Uterus (tissue), 4 donors: ENCODE results near the gene TNF. TPM values are rescaled to one million over a fixed set of nuclear protein-coding genes. Genes with fewer than 3 reads are reported as not detected.

Experiments used
- DNase-seq, 2 donors: peaks; one replicate each; pipeline ENCODE4 v3.0.0-alpha.2; 2019 to 2020
- H3K27ac ChIP-seq, 2 donors: fragments of 200-600 bp; sonication (generic); 1 replicate in 1 of 2; 2 replicates in 1 of 2; pipeline ENCODE4 v1.5.1; 2016 to 2018
- H3K27me3 ChIP-seq, 2 donors: fragments of 200-600 bp; sonication (generic); one replicate each; pipeline ENCODE4 v1.5.1; 2018 to 2019; ENCODE audit warnings: control low read depth in 1 of 2
- H3K36me3 ChIP-seq, 2 donors: fragments of 200-600 bp; sonication (generic); one replicate each; pipeline ENCODE4 v1.5.1; 2019; ENCODE audit warnings: control low read depth in 1 of 2
- H3K4me1 ChIP-seq, 2 donors: fragments of 200-600 bp; sonication (generic); one replicate each; pipeline ENCODE4 v1.5.1; 2018 to 2019; ENCODE audit warnings: control low read depth in 1 of 2
- H3K4me3 ChIP-seq, 2 donors: fragments of 200-600 bp; sonication (generic); 1 replicate in 1 of 2; 2 replicates in 1 of 2; pipeline ENCODE4 v1.5.1; 2018 to 2019; ENCODE audit warnings: mild to moderate bottlenecking in 1 of 2
- H3K9me3 ChIP-seq, 2 donors: fragments of 200-600 bp; sonication (generic); one replicate each; pipeline ENCODE4 v1.5.1; 2019; ENCODE audit warnings: control low read depth in 1 of 2
- POLR2A ChIP-seq, 2 donors: fragments of 450-650 bp; IDR thresholded peaks; one replicate each; pipeline ENCODE4 v1.6.1; 2016; ENCODE audit warnings: antibody characterized with exemption in 2 of 2, mild to moderate bottlenecking in 1 of 2, moderate library complexity in 1 of 2
- intact Hi-C: fragments of 100-400 bp; cut with DNase I; formaldehyde crosslinking; loops from one replicate; pipeline ENCODE4 v1.15.1; 2023; ENCODE audit warnings: low total_unique reads
- total RNA-seq, 4 donors: library from RNA; depleted of rRNA in 3 of 4; stranded (reverse); fragments of >200 nt in 3 of 4; gene quantifications; one replicate each; pipeline versions ENCODE4 v1.1.0 to v1.2.4, GENCODE V29; 2014 to 2023
- TF ChIP-seq, protein P1 (sequence below), 4 experiments: fragments of 200-600 bp in 2 of 4; fragments of 450-650 bp in 2 of 4; sonication (generic) in 2 of 4; IDR thresholded peaks; one replicate each; pipeline ENCODE4 v1.5.1; 2016 to 2019; ENCODE audit warnings: antibody characterized with exemption in 4 of 4, mild to moderate bottlenecking in 2 of 4, moderate library complexity in 1 of 4
- donor health status: DM: yes; HTN: yes; CAD: no.

The TNF gene
- 1 to 10 TPM in 1 of 4 donors, not detected in 3; 1.3 TPM for total RNA-seq

DNA sequence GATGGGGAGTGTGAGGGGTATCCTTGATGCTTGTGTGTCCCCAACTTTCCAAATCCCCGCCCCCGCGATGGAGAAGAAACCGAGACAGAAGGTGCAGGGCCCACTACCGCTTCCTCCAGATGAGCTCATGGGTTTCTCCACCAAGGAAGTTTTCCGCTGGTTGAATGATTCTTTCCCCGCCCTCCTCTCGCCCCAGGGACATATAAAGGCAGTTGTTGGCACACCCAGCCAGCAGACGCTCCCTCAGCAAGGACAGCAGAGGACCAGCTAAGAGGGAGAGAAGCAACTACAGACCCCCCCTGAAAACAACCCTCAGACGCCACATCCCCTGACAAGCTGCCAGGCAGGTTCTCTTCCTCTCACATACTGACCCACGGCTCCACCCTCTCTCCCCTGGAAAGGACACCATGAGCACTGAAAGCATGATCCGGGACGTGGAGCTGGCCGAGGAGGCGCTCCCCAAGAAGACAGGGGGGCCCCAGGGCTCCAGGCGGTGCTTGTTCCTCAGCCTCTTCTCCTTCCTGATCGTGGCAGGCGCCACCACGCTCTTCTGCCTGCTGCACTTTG is at the start of gene TNF:
TNF (plus strand) TSS at position 231 of the 567 bp plus-strand sequence; CDS start at position 408, 177 bp downstream.
- Histone ChIP-seq H3K4me1 (peaks cover 0 to 2% of the 10 kb centered on the region in 2 donors), H3K4me3 (peak within 1 kb of the TSS in 1 of 2 donors; percentile 7), H3K27ac (peak within 1 kb of the TSS; percentile 7 to 50), H3K9me3 (no peaks in the 10 kb centered on the region), H3K27me3 (no peaks in the 10 kb centered on the region), H3K36me3 (no peaks in the 10 kb centered on the region)
- DNase-seq = peak; percentile 36 to 61
- TF ChIP-seq, protein P1, sequence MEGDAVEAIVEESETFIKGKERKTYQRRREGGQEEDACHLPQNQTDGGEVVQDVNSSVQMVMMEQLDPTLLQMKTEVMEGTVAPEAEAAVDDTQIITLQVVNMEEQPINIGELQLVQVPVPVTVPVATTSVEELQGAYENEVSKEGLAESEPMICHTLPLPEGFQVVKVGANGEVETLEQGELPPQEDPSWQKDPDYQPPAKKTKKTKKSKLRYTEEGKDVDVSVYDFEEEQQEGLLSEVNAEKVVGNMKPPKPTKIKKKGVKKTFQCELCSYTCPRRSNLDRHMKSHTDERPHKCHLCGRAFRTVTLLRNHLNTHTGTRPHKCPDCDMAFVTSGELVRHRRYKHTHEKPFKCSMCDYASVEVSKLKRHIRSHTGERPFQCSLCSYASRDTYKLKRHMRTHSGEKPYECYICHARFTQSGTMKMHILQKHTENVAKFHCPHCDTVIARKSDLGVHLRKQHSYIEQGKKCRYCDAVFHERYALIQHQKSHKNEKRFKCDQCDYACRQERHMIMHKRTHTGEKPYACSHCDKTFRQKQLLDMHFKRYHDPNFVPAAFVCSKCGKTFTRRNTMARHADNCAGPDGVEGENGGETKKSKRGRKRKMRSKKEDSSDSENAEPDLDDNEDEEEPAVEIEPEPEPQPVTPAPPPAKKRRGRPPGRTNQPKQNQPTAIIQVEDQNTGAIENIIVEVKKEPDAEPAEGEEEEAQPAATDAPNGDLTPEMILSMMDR (IDR thresholded peaks at IDR 0.05) = no peak
- no peak for TF ChIP-seq POLR2A (IDR thresholded peaks at IDR 0.05)
- intact Hi-C loops = no loop called here

DNA sequence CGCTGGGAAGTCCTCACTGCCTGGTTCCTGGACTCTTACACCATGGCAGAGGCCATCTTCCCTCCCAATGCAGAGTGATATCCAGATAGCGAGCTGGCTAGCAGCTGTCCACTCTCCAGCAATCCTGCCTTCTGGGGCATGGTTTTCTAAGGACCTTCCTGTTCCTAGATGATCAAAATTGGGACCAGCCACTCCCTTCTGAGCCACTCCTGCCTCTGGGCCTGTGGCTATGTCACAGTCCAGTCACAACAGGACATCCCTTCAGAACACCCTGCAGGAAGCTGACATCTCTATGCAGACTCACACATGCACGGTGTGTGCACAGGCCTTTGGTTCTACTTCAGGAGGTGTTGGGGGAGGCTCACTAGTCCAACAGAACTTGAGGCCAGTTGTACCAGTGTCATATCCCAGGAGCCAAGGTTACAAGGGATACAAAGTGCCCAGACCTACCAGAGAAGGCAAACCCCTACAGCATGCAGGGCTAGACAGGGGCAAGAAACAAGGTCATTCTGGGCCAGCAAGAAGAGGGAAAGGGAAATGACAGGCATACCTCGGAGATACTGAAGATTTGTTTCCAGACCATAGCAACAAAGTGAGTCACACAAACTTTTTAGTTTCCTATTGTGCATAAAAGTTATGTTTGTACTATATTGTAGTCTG is 49.3 kb upstream of the TNF start:
- TF ChIP-seq POLR2A (IDR thresholded peaks at IDR 0.05) = no peak
- TF ChIP-seq, protein P1 (IDR thresholded peaks at IDR 0.05) = no peak
- H3K27ac ChIP-seq = no peak overlapping the region
- no peak overlapping the region for H3K4me3 ChIP-seq
- H3K4me1 ChIP-seq = no peaks in the 10 kb centered on the region
- no peaks in the 10 kb centered on the region for H3K36me3 ChIP-seq
- no peak for DNase-seq
- intact Hi-C loops = no loop called here
- no peaks in the 10 kb centered on the region for H3K9me3 ChIP-seq
- H3K27me3 ChIP-seq = no peaks in the 10 kb centered on the region

DNA sequence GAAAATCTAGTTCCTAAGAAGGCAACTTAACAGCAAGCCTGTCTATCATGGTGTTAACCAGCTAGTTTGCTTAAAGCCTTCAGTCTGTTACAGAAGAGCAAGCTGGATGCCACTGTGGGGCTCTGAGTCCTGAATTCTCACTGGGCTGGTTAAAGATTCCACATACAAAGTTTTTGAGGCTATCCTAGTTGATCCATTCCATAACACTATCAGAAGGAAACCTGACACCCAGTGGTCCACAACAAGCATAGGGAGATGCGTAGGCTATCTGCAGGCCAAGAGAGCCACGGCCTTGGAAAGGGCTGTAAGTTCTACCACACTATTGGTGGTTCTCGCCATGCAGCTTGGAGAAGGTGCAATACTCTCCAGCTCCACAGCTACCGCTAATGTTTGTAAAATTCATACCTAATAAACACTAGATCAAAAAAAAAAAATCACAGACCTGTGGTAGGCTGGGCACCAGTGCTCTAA is 47.0 kb upstream of the TNF start:
- Histone ChIP-seq H3K4me3 (no peak overlapping the region), H3K27me3 (no peaks in the 10 kb centered on the region), H3K36me3 (no peaks in the 10 kb centered on the region), H3K4me1 (no peaks in the 10 kb centered on the region), H3K9me3 (no peaks in the 10 kb centered on the region), H3K27ac (no peak overlapping the region)
- intact Hi-C loops = no loop called here
- TF ChIP-seq, protein P1 (IDR thresholded peaks at IDR 0.05) = no peak
- TF ChIP-seq POLR2A (IDR thresholded peaks at IDR 0.05) = no peak
- DNase-seq = no peak

DNA sequence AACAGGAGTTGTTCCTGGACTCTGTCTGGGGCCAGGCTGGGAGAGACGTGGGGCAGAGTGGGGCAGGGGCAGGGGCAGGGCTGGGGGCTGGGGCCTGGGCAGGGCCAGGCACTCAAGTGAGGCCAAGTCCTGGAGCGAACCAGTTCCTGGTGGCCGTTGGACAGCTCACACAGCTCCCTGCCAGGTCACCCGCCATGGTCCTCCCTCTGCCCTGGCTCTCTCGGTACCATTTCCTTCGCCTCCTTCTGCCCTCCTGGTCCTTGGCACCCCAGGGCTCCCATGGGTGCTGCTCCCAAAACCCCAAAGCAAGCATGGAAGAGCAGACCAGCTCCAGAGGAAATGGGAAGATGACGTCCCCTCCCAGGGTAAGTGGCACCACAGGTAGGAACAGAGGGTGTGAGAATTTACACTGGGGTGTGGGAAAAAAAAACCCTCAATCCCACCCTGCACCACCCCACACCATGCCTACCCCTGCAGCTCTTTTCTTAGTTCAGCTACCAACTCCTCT is 46.5 kb upstream of the TNF start, which contains the start of gene MCCD1:
MCCD1 (plus strand) TSS at position 142 of the 508 bp plus-strand sequence; CDS start at position 195, 53 bp downstream.
- intact Hi-C loops = no loop called here
- H3K9me3 ChIP-seq = no peaks in the 10 kb centered on the region
- no peak for TF ChIP-seq POLR2A (IDR thresholded peaks at IDR 0.05)
- TF ChIP-seq, protein P1 (IDR thresholded peaks at IDR 0.05) = no peak
- H3K4me3 ChIP-seq = no peak within 1 kb of the TSS
- no peaks in the 10 kb centered on the region for H3K27me3 ChIP-seq
- DNase-seq = no peak
- no peaks in the 10 kb centered on the region for H3K4me1 ChIP-seq
- no peak within 1 kb of the TSS for H3K27ac ChIP-seq
- H3K36me3 ChIP-seq = no peaks in the 10 kb centered on the region
